NCI-H2081 (cell line): ENCODE measurements around the gene PEX14.

Experiments
- DNase-seq, 2 experiments: peaks; one replicate each; lab custom pipeline; 2025; lab: John Stamatoyannopoulos, UW

PEX14 gene

GRCh38 chr1:10519016-10519417 is 44.3 kb downstream of the PEX14 start:
- peak in 1 of 2 experiments; percentile 36 for DNase-seq

GRCh38 chr1:10520497-10520896 is 45.7 kb downstream of the PEX14 start:
- DNase-seq = no peak

DNA sequence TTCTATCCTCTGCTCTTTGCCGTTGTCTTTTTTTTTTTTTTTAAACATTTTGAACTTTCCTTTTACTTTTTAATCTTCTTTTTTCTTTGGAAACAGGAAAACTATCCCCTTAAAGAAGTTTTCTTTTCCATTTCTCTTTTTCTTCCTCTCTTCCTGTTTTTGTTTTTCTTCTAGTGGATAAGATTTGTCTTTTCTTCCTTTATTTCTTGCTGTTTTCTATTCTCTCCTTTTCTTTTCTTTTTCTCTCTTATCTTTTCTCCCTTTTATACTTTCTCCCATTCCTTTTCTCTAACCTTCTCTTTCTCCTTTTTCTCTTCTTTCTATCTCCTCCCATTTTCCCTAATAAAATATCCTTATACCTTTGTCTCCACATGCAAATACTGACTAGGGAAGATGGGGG is 46.2 kb downstream of the PEX14 start:
- no peak for DNase-seq

DNA sequence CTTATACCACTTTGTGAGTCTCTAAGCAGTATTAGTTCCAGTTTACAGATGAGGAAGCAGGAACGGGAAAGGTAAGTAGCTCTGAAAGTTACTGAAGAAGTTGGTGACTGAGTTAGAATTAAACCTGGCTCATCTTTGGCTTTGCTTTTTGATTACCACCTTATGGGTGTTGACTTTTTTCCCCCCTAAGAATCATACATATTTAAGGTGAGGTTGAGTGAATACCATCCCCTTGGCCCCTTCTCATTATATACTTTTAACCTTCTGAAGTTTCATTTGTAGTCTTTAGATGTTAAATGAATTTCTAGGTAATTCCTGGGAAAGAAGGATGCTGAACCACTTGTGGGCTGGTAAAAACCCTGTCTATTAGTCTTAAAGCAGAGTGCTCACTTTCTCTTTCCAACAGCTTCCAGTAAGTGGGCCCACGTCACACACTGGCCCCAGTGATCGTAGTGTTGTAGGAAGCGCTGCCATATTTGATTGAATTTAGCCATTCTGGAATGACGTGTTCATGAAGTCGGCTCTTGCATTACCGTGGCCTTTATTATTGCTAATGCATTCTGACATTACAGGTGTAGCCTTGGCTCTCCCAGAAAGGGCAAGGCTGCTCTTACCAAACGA is 46.9 kb downstream of the PEX14 start:
- no peak for DNase-seq

GRCh38 chr1:10522322-10522860 is 47.6 kb downstream of the PEX14 start:
- no peak for DNase-seq

DNA sequence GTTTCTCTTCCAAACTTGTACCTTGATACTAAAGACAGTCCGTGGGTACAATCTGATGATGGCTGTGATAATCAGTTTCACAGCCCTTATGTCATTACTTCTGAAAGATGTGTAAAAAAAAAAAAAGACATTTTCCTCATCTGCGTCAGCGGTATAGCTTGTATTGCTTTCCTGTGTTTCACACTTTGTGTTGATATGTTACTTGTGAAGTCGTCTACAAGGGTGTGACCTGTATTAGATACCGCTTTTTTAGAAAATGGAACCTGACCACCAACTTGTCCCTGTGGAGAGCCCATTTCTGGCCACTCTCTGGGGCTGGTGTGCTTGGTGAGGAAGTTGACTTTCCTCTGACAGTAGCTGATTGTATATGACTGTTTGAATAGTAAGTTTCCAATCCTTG is 50.5 kb downstream of the PEX14 start:
- DNase-seq = no peak

DNA sequence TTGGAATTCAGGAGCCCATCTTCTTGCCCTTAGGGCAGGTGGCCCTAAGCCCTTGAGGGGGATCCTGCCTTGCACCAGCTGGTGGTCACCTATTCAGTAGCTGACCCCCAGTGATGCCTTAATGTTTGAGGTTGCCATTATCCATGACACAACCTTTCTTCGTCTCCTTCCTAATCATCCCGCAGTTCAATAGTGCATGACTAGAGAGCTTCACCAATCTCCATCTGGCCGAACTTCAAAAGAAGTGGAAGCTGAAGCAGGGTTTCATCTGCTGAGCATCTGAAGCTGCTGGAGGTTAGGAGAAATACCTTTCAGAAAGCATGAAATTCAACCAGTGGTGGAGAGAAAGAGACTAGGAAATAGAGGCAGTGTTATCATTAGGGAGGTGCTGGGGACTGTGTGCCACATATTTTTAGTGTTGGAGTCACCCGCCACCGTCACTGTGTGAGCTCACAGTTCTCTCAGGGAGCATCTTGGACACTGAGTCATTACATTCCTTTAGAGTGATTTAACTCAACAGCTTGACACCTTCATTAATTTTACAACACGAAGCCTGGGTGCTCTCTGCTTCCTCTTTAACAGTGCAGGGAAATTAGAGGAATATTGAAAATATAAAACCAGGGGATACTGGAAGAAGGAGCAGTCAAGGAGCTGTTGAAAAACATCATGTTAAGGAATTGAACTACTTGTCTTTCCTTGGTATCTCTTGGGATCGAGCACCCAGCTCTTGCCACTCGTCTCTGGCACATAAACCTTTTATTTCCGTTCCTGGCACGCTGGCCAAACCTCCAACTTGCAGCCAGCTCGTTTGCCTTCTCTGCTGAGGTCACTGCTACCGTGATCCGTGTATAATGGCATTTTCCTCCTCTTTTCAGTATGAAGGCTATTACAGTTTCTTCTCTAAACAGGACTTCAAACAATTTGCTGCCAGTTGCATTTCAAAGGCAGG is 53.6 kb downstream of the PEX14 start:
- DNase-seq = no peak

DNA sequence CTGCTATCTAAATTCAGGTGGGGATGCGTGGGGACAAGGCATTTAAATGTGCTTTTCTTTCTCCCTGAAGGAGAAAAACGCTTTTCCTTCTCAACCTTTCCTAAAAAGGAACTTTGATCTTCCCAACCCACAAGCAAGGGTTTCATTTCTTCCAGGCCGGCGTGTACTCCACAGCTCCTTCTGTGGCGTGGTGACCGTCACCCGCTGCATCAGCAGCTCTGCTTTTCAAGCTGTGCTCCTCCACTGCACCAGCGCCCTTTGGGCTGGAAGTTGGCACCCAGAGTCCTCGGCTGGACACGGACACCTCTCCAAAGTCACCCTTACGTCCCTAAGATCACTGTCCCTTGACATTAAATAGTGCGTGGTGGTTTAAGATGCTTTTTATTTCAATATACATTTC is 54.3 kb downstream of the PEX14 start:
- DNase-seq = no peak

- DNase-seq = peak in 1 of 2 experiments; percentile 27
Measured at GRCh38 chr1:10529765-10530164, 55.0 kb downstream of the PEX14 start.

DNA sequence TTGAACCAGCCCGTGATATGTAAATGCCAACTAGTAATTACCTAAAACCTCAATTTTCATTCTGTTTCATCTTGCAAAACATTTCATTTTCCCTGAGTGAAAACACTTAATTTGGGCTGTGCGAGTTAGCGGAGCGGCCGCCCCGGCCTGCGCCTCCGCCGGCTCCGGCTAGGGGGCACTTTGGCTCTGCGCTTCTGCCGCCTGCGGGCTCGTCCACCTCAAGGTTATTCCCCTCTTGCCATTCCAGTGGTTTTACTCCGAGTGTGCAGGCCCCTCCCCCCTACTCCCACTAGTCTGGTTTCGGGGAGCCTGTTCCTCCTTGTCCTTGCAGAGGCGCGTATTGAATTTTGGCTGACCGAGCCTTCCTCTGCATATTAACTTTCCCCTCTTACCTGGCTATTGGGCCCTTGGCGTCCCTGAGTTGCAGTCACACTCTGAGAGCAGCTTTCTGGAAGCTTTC is 55.6 kb downstream of the PEX14 start:
- DNase-seq = no peak

DNA sequence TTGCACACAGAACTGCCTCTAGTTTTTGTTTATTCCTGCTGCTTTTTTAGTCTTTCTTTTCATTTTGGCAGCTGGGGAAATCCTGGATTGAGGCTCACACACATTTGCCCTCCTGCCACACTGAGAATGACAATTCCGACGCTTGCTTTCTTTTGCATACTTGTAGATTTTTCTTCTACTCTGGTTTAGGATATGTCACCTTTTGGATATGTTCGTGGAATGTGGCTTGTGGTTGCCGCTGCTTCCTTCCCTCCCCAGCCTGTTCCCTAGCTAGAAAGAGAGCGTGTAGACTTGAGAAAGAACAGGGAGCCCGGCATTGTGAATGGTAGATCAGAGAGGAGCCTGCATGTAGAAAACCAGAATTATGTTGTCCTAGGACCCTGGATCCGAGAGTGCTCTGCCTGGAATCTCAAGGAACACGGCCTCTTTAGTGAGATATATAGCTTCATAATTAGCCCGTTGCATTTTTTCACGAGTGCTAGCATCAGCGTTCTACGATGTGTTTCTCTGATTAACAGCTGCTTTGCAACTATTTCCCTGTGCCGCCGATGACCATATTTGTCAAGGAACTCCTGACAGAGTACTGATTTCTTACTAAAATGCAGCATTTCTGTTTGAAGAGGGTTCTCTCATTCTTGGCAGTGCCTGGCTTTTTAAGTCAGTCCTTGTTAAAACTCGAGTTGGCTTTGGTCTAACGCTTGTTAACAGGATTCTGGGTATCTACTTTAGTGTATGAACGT is 56.2 kb downstream of the PEX14 start:
- DNase-seq = no peak

DNA sequence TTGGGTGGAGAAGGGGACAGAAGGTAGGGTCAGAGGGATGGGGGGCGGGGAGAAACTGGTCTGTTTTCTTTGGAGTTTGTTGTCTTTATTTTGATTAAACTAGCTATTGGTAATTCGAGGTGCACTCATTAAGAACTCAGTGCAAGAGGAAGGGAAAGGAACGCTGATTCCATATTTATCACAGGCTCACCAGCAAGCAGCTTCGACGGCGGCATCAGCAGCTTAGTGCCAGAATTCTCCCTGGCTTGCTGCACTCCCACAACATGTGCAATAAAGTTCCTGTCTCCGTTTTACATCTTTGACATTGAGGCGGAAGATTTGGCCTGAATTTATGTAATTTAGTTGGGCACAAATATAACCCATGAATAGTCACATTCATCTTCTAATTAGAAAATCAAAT is 57.6 kb downstream of the PEX14 start:
- DNase-seq = no peak

DNA sequence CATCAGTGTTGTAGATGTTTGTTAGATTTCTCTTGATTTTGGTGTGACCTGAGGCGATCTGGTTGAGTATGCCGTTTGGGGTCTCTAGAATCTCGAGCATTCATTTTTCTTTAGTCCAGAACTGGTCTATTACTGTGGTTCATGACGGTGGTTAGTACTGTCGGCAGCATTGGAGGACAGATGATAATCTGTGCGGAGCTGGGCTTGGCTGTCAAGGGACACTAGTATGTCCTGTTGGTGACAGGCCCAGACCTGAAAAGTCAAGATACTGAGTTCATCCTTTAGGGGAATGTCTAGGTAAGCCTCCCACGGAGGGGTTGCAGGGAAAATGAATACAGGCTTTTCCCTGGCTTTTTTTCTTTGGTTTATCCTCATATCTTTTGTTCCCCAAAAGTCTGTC is 59.8 kb downstream of the PEX14 start:
- no peak for DNase-seq

DNA sequence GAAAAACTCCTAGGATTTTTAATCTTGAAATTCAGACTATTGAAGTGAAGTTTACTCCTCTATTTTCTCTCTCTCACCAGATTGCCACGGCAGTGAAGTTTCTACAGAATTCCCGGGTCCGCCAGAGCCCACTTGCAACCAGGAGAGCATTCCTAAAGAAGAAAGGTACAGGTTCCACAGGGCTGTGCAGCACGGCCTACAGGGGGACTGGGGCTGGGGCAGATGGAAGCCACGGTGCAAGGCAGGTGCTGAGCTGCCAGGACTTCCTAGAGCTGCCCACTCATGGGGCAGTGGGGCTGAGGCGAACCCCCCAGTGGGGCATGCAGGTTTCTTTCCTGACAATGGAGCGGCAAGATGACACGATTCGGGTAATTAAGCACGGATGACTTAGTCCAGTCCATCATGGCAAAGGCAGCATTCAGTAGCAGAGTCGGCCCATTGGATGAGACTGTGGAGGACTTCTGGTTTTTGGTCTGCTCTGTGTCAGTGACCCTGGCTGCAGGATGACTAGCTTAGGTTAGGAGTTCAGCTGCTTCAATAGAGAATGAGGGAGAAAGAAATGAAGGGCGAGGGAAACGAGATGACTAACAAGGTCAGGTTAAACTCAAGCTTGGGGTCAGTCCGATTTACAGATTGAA is 61.5 kb downstream of the PEX14 start:
- DNase-seq = no peak

- peak in 1 of 2 experiments; percentile 73 for DNase-seq
Measured at GRCh38 chr1:10537082-10537766, 62.5 kb downstream of the PEX14 start.

DNA sequence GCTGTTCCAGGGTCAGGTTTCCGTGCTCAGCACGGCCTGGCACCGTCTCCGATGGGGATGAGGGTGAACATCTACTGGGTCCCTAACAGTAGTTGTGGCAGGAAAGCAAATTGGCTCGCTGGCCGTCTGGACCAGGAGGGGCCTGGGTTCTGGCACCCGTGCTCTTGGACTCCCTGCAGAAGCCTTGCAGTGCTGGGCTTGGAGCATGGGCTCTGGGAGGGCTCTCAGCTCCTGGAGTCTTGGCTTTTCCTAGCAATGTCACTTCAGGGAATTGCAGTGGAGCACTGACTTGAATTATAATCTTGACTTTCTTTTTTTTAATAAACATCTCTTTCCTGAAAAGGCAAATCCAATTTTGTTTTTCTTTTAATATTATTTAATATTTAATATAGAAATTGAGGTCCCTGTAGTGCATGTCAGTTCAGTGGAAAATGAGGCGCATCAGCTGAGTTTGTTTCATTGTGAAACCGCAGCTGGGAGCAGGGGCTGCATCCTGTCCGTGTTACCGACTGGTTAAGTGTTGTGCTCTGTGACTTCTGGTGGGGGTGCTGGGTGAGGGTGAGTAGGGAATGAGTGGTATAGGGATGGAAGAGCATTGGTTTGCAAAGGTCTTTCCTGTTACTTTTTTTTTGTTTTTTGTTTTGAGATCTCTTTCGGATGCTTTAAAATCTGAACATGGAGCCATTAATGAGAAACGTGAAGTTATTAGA is 64.1 kb downstream of the PEX14 start:
- no peak for DNase-seq

GRCh38 chr1:10539411-10540043 is 64.8 kb downstream of the PEX14 start:
- DNase-seq = no peak

DNA sequence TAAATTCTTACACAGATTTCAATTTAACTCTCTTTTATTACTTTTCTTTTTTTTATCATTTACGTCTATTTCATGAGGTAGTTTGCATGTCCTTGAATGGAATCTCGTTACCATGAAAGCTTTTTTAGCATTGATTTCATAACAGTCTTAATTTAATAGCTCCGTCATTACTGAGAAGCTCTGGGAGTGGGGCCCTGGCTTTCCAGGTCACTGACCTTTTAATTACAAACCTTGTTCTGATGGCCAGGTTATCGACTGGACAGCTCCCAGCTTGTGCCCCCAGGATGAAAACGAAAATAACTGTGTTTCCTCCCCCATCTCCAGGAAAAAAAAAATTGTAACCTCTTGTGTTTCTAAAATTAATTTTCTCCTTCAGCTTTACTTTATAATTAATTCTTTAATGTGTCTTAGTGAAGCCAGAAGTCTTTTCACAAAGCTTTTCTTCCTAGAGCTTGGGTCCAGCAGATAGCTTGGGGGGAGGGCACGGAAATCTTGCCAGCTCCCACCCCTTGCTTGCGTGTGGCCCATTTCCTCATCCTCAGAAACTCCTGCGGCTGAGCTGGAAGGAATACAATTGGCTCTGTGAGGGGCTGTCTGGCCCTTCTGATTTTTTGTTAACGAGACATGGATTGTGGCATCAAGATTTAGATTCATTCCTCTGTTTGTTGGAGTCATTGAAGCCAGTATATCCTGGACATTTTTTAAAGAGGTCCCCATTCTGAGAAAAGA is 65.7 kb downstream of the PEX14 start:
- DNase-seq = no peak

DNA sequence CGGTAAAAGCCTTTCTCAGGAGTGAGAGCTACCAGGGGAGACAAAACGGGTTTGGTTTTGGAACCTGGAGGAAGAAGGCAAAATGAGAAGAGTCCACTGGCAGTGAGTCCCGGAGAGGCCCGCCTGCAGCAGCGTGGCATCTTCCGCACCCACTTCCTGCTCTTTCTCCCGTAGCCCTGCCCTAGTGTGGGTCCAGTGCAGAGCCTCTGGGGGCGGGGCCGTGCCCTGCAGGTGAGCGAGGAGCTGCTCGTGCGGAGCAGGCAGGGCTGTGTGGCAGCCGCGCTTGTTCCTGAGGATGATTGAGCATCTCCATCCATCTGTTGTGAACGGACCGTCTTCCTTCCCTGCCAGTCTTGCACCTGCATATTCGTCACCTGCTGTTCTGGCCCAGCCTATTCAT is 66.5 kb downstream of the PEX14 start:
- DNase-seq = no peak
